ENCODE data around the gene KRT20.

KRT20 gene

DNA sequence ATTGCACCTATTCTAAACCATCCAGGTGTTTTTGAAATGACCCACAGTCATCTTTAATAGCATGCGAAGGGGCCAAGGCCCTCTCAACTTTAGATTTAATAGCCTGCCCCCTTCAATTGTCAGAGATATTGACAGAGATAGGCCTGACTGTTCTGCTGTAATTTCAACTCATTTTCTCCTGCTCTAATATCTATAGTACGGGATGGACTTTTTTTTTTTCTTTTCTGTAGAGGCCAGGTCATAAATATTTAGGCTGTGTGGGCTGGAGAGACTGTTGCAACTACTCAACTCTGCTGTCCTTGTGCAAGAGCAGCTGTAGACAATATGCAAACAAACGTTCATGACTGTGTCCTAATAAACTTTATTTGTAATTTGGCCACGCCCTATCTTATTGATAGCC lies 24.7 kb upstream of the KRT20 start:
- TF ChIP-seq GATA1 (IDR thresholded peaks at IDR 0.05; ENCODE audit: low read depth, low read length) (no peak), POLR2A (IDR thresholded peaks at IDR 0.05; ENCODE audit: low read length) (no peak)
- no peak for DNase-seq

DNA sequence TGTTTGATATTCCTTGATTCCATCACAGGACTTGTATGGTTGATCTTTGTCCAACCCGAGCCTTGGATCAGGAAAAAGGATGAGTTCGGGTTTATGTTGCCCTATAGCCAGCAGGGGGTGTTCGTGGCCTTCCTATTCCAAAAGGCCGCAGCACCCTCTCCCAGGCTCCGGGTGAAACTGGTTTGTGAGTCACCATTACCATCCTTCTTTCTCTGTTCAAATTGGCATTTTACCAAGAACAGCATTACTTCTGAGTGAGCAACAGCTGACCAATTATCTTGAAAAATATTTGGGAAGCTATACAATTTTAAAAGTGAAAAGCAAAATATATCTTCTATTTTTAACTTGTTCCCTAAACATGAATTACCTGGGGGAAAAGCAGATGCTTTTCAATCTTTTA lies 24.3 kb upstream of the KRT20 start:
- TF ChIP-seq POLR2A (IDR thresholded peaks at IDR 0.05; ENCODE audit: low read length) (no peak), GATA1 (IDR thresholded peaks at IDR 0.05; ENCODE audit: low read depth, low read length) (no peak)
- peak; percentile 56 to 78 for DNase-seq

DNA sequence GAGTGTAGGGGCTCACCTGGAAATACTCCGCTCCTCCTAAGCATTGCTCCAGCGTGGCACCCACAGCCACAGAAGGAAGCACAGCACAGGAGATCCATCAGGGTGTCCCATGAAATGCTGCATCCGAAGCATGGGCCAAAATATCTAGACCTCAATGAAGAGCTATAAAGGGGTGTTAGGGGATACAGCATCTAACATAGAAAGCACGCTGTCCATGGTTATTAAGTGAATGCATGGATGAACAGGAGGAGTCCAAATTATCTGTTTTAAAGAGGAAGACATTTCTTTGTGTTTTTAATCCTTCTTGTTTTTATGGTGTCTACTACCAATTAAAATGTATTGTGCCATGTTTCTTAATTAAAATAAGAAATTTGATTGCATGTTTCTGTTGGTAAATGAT lies 21.6 kb upstream of the KRT20 start:
- no peak for TF ChIP-seq GATA1 (IDR thresholded peaks at IDR 0.05; ENCODE audit: low read depth, low read length)
- no peak for DNase-seq

DNA sequence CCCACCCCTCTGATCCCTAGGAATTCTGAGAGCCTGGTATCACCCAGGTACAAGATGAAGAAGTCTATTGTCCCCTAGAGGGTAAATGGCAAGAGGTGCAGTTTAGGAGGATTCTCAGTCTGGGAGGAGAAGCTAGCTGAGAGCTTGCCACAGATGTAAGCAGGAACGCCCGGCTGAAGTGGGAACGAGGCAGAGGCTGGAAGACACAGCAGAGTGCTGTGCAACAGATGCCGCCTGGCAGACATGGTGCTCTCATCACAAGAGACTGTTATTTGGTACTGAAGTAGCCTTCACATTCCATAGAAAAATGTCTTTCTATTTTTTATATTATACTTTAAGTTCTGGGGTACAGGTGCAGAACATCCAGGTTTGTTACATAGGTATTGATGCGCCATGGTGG lies 20.3 kb upstream of the KRT20 start:
- no peak for DNase-seq
- TF ChIP-seq GATA1 (IDR thresholded peaks at IDR 0.05; ENCODE audit: low read depth, low read length) (no peak), POLR2A (IDR thresholded peaks at IDR 0.05; ENCODE audit: low read length) (no peak)

DNA sequence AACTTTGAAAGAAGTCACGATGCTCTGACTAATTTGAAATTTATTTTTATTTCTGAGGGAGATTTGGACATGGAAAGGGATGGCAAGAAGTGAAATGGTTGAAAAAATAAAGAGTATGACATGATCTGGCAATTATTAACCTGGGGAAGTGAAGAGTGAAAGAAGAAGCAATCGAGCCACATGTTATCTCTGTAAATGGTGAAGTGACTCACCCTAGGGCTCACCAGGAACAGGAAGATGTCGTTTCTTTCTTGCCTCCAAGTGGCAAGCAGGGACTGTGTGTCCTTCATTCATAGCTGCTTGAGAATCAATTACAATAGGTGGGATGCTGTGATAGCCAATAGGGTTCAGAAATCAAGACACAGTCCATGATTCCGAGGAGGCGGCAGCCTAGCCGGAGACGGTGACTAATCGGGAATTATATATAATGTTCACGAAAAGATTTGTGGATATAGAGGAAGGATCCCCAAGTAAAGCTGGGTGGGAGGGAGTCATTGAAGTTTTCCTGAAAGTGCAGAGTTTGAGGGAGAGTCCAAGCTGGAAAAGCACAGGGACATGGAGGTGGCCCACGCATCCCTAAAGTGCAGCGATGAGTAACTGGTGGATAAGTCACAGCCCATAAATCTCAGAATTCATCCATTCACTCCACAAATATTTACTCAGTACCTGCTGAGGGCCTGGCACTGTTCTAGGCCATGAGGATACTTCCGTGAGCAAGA lies 18.2 kb upstream of the KRT20 start:
- DNase-seq, result no peak
- TF ChIP-seq GATA1 (IDR thresholded peaks at IDR 0.05; ENCODE audit: low read depth, low read length), result no peak
- no peak for TF ChIP-seq POLR2A (IDR thresholded peaks at IDR 0.05; ENCODE audit: low read length)

DNA sequence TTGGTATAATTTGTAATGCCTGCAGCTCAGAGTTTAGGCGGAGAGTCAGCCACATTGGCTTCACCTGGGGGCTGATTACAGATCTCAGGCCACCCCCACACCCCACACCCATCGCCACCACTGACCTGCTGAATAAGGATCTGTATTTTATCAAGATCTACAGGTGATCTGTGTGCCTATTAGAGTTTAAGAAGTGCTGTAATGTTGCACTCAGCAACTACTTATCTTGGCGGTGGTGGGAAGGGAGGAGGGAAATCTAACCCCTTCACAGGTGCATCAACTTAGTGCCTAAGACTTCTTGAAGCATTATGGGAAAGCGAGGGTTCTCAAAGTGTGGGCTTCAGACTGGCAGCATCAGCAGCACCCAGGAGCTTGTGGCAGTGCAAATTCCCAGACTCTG lies 17.5 kb upstream of the KRT20 start:
- TF ChIP-seq GATA1 (IDR thresholded peaks at IDR 0.05; ENCODE audit: low read depth, low read length) (no peak), POLR2A (IDR thresholded peaks at IDR 0.05; ENCODE audit: low read length) (no peak)

DNA sequence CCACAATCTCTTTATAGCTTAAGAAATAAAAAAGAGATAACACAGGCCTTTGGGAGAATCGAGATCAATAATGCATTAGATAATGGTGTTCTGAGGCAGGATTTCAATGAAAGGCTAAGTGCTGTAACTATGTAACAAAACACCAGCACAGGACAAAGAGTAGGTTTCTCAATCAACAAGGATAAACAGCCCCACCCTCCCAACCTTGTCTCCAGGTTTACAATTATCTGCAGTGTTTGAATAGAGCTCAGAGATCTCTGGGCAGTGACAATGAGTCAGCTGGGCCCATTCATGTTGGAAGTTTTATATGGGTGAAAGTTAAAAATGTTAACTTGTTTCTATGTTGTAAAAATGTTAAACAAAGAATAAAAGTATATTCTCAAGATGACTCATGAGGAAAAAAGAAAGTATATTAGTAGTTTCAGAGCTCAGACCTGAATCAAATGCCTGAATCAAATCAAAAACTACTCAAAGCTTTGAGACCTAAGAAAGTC lies 17.0 kb upstream of the KRT20 start:
- TF ChIP-seq POLR2A (IDR thresholded peaks at IDR 0.05; ENCODE audit: low read length) (no peak), GATA1 (IDR thresholded peaks at IDR 0.05; ENCODE audit: low read depth, low read length) (no peak)
- no peak for DNase-seq

More for the DNA sequence above, 17.5 kb upstream of the KRT20 start:
- no peak for DNase-seq

DNA sequence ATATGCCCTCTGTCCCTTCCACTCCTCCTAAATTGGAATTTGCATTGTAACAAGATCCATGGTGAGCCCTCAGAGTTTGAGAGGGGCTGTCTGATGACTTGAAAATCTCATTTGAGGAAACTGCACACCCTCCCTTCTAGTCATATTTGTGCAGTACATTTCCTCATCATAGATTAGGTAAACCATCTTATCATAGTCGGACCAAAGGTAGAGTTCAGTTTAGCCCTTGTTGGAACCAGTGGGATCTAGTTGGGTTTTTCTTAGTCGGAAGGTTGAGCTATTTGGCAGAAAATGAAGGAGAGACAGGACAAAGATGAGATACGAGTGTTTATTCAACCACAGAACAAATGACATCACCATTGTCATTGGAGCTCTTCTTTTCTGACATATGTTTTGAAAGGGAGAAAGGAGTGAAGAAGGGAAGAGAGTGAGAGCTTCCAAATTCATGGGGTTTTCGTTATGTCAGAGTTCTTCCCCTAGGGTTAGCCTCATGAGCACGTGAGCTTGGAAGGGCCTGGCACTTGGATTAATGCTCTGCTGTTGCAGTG lies 15.8 kb upstream of the KRT20 start:
- TF ChIP-seq POLR2A (IDR thresholded peaks at IDR 0.05; ENCODE audit: low read length) (no peak), GATA1 (IDR thresholded peaks at IDR 0.05; ENCODE audit: low read depth, low read length) (no peak)
- no peak for DNase-seq

DNA sequence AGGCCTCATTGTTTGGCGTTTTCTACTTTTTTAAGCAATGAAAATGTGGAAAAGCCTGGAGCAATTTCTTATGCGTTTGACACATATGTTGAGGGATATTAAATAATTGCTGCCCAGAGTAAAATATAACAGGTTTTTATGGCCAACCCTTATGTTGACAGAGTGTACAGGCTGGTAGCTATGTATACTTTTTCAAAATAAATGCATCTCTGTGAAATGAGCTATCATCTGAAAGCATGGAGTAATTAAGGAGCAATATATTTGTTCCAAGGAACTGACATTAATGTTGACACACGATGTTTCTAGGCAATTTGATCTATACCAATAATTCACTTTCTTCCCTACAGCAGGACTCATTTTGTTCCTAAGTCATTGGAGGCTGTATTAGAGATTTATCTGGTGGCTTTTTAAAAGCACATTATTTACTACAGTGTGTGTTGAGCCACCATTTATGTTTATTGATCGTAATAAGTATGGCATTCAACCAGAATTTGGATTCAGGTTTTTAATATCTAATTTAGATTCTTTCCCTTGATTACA lies 11.9 kb upstream of the KRT20 start:
- no peak for DNase-seq
- no peak for TF ChIP-seq GATA1 (IDR thresholded peaks at IDR 0.05; ENCODE audit: low read depth, low read length)
- no peak for TF ChIP-seq POLR2A (IDR thresholded peaks at IDR 0.05; ENCODE audit: low read length)

DNA sequence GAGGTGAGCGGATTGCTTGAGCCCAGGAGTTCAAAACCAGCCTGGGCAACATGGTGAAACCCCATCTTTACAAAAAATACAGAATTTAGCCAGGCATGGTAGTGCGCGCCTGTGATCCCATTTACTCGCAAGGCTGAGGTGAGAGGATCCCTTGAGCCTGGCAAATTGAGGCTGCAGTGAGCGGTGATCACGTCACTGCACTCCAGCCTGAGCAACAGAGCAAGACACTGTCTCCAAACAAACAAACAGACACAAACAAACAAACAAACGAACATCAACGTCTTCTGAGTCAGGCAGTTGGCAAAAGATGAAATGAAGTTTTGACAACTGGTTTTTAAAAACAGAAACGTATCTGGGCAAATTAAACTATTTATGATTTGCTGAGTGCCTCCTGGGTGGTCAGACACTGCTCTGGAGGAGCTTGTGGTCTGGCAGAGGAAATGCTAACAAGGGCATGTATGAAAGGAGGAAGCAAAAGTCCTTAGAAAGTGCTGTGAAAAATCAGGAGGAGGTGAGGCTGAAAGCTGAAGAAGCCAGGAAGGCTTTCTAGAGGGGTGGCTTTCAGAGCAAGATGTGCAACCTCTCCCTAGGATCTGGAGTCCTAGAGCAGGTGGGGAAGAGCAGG lies 10.2 kb upstream of the KRT20 start:
- DNase-seq, result no peak
- no peak for TF ChIP-seq GATA1 (IDR thresholded peaks at IDR 0.05; ENCODE audit: low read depth, low read length)
- TF ChIP-seq POLR2A (IDR thresholded peaks at IDR 0.05; ENCODE audit: low read length), result no peak

DNA sequence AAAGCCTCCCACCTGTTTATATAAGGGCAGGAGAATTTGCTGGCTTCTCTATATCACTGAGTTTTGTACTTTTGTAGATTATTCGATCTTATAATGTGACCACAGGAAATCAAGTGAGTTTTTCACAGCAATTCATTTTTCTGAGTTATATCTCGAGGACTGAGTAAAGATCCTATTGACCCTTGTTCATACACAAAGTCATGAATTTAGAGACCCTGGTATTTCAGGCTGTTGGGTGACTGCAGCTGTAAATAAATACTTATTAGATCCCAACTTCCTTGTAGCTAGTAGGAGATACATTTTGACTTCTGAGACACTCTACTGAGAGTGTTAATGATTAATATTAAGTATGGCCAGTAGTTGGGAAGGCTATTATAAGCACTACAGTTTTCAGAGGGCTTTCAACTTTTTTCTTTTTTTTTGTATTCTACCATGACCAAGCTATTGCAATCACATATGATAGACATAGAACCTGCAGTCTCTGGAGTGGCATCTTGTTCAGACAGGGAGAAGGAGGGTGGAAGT lies 3.2 kb upstream of the KRT20 start:
- TF ChIP-seq POLR2A (IDR thresholded peaks at IDR 0.05; ENCODE audit: low read length) (no peak), GATA1 (IDR thresholded peaks at IDR 0.05; ENCODE audit: low read depth, low read length) (no peak)
- no peak for DNase-seq

DNA sequence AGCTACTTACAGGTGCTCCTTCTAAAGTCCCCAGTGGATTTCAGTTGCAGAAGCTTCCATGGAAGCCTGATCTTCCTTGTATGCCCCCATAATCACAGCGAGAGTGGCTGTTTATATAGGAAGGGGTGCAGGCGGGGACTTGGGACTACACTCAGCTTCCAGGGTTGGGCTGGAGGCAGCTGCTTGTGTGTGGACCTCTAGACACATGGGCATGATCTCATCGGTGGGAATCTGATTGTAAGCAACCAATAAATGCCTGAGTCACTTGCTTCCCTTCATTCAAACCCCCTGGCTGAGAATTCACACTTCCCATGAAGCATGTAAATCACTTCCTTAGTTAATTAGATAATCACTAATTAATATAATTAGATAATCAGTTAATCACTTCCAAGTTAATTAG lies 1.0 kb upstream of the KRT20 start:
- DNase-seq, result no peak
- no peak for TF ChIP-seq POLR2A (IDR thresholded peaks at IDR 0.05; ENCODE audit: low read length)
- TF ChIP-seq GATA1 (IDR thresholded peaks at IDR 0.05; ENCODE audit: low read depth, low read length), result no peak

DNA sequence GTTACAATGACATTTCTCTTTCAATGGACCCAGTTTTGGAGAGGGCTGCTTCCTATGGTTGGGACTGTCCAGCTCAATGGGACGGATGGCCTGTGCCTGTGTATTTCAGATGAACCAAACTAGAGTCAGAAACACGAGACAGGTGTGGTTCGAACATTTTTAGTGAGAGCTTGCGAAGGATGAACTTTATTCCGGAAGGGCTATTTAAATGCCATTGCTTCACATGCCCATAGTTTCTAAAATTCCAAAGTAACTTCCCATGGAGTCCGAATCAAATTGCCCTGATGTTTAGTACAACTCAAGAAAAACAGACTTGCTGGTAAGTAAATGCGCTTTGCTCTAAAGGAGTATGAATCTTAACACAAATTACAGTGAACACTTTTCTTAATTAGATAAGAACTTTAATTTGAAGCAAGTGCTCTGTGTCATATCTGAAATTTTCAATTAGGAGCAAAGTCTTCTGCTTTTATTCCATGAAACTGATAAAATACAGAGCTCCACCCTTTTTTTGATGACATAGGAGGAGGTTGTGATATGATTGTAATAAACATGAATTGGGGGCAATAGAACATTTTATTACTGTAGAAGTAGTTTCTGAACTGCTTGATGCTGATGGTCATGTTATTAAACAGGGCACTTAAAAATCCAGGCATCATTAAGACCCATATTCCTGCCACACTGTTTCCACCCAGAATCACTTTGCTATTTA lies 1.3 kb downstream of the KRT20 start:
- TF ChIP-seq POLR2A (IDR thresholded peaks at IDR 0.05; ENCODE audit: low read length) (no peak), GATA1 (IDR thresholded peaks at IDR 0.05; ENCODE audit: low read depth, low read length) (no peak)
- no peak for DNase-seq

DNA sequence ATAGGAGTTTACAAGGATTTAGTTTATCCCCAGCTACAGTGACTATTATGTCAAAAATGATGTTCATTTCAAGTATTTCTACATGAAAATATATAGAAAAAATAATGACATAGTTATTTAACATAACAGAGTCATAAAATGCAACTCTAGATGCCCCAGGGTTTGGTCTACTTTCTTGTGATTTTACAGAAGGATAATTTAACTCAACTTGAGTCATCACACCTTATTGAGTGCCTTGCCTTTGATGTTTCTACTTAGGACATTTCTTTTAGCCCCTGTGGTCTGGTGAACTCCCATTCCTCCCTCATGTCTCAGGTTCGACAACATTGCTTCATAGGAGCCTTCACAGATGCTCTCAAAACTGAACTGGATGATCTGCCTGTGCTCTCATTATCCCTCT lies 2.0 kb downstream of the KRT20 start:
- no peak for DNase-seq

More for the DNA sequence above, 2.0 kb downstream of the KRT20 start:
- TF ChIP-seq GATA1 (IDR thresholded peaks at IDR 0.05; ENCODE audit: low read depth, low read length) (no peak), POLR2A (IDR thresholded peaks at IDR 0.05; ENCODE audit: low read length) (no peak)

All from erythroblast (primary cell).